ENCODE data around the gene APOL5.

DNA sequence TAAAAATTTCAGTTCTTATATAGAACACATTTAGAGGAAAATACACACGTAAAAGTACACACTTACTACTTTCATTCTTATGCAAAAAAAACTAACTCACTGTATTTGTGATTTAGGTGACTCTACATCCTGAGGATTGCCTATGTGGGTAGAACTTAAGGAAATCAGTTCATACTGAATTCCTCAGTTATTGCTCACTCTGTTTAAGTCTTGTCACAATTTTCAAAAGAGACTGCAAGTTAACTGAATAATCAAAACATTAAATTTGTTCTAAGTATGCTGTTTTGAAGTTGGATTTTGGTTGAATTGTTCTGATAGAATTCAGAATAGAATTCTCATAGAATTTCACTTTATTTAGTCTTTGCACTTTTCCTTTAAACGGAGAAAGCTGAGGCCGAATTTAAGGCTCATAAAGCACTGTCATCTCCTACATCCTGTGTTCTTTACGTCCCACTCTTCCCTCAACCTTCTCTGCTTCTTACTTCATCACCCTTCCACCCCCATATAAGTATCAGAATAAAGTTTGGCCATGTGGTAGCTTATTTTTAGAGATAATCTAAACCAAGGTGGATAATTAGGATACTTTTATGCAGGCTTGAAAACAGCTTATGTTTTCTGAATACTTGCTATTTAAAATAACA is 59.8 kb downstream of the APOL5 start:
- TF ChIP-seq POLR2AphosphoS5 (IDR thresholded peaks at IDR 0.05; ENCODE audit: low read length), result no peak
- TF ChIP-seq, protein P1, sequence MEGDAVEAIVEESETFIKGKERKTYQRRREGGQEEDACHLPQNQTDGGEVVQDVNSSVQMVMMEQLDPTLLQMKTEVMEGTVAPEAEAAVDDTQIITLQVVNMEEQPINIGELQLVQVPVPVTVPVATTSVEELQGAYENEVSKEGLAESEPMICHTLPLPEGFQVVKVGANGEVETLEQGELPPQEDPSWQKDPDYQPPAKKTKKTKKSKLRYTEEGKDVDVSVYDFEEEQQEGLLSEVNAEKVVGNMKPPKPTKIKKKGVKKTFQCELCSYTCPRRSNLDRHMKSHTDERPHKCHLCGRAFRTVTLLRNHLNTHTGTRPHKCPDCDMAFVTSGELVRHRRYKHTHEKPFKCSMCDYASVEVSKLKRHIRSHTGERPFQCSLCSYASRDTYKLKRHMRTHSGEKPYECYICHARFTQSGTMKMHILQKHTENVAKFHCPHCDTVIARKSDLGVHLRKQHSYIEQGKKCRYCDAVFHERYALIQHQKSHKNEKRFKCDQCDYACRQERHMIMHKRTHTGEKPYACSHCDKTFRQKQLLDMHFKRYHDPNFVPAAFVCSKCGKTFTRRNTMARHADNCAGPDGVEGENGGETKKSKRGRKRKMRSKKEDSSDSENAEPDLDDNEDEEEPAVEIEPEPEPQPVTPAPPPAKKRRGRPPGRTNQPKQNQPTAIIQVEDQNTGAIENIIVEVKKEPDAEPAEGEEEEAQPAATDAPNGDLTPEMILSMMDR (IDR thresholded peaks at IDR 0.05 in 2 of 3, conservative IDR thresholded peaks at IDR 0.05 in 1 of 3; ENCODE audit: control insufficient read depth in 2 of 3, extremely low read depth in 1 of 3, insufficient read depth in 1 of 3, low read depth in 3 of 3, low read length in 3 of 3), result no peak
- no peak for TF ChIP-seq EZH2 (IDR thresholded peaks at IDR 0.05; ENCODE audit: borderline replicate concordance, control insufficient read depth, low read depth, low read length)
- TF ChIP-seq SPI1 (IDR thresholded peaks at IDR 0.05; ENCODE audit: borderline replicate concordance, insufficient read depth, low read depth, low read length), result no peak
- TF ChIP-seq ATF7 (IDR thresholded peaks at IDR 0.05; ENCODE audit: low read depth), result no peak
- TF ChIP-seq, protein P2, sequence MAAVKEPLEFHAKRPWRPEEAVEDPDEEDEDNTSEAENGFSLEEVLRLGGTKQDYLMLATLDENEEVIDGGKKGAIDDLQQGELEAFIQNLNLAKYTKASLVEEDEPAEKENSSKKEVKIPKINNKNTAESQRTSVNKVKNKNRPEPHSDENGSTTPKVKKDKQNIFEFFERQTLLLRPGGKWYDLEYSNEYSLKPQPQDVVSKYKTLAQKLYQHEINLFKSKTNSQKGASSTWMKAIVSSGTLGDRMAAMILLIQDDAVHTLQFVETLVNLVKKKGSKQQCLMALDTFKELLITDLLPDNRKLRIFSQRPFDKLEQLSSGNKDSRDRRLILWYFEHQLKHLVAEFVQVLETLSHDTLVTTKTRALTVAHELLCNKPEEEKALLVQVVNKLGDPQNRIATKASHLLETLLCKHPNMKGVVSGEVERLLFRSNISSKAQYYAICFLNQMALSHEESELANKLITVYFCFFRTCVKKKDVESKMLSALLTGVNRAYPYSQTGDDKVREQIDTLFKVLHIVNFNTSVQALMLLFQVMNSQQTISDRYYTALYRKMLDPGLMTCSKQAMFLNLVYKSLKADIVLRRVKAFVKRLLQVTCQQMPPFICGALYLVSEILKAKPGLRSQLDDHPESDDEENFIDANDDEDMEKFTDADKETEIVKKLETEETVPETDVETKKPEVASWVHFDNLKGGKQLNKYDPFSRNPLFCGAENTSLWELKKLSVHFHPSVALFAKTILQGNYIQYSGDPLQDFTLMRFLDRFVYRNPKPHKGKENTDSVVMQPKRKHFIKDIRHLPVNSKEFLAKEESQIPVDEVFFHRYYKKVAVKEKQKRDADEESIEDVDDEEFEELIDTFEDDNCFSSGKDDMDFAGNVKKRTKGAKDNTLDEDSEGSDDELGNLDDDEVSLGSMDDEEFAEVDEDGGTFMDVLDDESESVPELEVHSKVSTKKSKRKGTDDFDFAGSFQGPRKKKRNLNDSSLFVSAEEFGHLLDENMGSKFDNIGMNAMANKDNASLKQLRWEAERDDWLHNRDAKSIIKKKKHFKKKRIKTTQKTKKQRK (IDR thresholded peaks at IDR 0.05; ENCODE audit: low read depth, low read length), result no peak

All from GM12878 (cell line).